Loucy (cell line): ENCODE data around the gene IGSF3.

ENCODE experiments used
- EZH2phosphoT487 ChIP-seq: fragments of 200-600 bp; IDR thresholded peaks from 2 replicates; pipeline ENCODE4 v1.6.1; 2018; ENCODE audit warnings: antibody characterized with exemption, mild to moderate bottlenecking, moderate library complexity, borderline replicate concordance
- TF ChIP-seq, protein P1 (sequence below): fragments of 200-600 bp; sonication (generic); conservative IDR thresholded peaks from 2 replicates; pipeline ENCODE4 v1.5.1; 2014; ENCODE audit warnings: mild to moderate bottlenecking, antibody characterized with exemption, low read length

DNA sequence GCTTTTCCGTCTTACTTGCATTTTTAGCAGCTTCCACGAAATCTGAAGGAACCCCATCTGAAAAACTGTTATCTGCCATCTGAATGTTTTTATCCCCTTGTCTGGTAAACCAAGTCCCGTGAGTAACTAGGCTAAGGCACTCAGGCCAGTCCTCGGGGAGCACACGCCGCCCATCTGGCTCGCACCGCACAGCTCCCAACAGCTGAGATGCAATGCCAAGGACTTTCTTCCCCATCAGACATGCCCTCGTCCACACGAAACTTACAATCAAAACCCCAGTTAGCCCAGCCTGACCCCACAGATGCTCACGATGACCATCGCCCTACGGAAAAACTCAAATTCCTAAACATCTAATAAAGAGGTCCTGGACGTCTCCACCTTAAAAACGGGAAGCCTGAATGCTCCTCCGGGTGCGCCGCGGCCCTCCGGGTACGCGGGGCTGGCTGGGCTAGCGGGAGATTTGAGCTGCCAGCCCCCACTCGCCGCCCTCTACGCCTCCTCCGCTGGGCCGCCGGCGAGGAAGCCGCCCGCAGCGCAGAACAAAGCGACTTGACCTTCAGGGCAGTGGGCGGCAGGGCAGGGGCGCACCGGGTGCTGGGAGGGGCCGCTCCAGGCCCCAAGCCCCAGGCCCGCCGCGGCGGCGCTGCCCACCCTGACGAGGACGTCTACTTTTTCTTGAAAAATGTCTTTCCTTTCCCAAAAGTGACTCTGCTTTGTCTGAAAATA is 133.4 kb downstream of the IGSF3 start:
- TF ChIP-seq, protein P1, sequence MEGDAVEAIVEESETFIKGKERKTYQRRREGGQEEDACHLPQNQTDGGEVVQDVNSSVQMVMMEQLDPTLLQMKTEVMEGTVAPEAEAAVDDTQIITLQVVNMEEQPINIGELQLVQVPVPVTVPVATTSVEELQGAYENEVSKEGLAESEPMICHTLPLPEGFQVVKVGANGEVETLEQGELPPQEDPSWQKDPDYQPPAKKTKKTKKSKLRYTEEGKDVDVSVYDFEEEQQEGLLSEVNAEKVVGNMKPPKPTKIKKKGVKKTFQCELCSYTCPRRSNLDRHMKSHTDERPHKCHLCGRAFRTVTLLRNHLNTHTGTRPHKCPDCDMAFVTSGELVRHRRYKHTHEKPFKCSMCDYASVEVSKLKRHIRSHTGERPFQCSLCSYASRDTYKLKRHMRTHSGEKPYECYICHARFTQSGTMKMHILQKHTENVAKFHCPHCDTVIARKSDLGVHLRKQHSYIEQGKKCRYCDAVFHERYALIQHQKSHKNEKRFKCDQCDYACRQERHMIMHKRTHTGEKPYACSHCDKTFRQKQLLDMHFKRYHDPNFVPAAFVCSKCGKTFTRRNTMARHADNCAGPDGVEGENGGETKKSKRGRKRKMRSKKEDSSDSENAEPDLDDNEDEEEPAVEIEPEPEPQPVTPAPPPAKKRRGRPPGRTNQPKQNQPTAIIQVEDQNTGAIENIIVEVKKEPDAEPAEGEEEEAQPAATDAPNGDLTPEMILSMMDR = no peak
- no peak for TF ChIP-seq EZH2phosphoT487
